SK-N-MC (cell line): Measurements from ENCODE around the gene PPIL1.

Source experiments
- EZH2 ChIP-seq: fragments of 200-600 bp; sonication (generic); IDR thresholded peaks from one replicate; pipeline ENCODE4 v1.6.1; 2017; ENCODE audit warnings: antibody characterized with exemption
- FOXP2 ChIP-seq: optimal IDR thresholded peaks from 2 replicates; pipeline ENCODE3; 2011; ENCODE audit warnings: mild to moderate bottlenecking, moderate library complexity; ENCODE audit not compliant: insufficient read depth; ENCODE audit errors: extremely low read length, control extremely low read depth
- POLR2AphosphoS5 ChIP-seq: IDR thresholded peaks from 2 replicates; pipeline ENCODE4 v1.6.1; 2012; ENCODE audit warnings: mild to moderate bottlenecking, low read depth, low read length, borderline replicate concordance

DNA sequence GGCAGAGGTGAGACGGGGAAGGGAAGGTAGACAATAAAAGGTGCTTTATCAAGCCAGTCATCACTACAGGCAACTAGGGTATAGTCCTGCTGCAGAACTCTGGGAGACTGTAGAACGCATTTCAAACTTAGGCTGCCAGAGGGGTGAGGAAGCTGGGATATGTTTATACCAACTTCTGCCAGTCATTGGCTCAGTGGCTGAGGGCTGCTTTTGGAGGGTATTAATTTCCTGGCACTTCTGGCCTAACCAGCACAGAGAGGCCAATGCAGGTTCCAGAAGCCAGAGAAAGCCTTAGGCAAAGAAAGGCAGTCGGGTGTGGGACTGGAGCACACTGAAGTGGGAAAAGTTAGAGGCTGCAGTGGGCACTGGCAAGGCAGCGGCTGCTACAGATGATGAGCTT, 31.4 kb downstream of the PPIL1 start:
- no peak for TF ChIP-seq EZH2
- no peak for TF ChIP-seq POLR2AphosphoS5
- no peak for TF ChIP-seq FOXP2
